Activated naive CD4-positive, alpha-beta T cell treated with anti-CD3 and anti-CD28 coated beads, Interleukin-2, amount 50 U/mL, for 72 hours (primary cell): Measurements from ENCODE around the gene SND1. TPM values are rescaled to one million over a fixed set of nuclear protein-coding genes. Genes with fewer than 3 reads are reported as not detected.
"Not testable (repeated sequence)": the region's sequence is repeated elsewhere in the genome, so short reads cannot be mapped to it uniquely, and the experiment has no call there.

ENCODE experiments used
- ATAC-seq, 2 donors: fragments of 150-1000 bp; cut with Tn5 transposase; 2 replicates each; pipeline ENCODE4 v1.10.0; 2021; ENCODE audit warnings: mild to moderate bottlenecking in 2 of 2, moderate library complexity in 2 of 2
- DNase-seq, 2 donors: peaks; one replicate each; pipeline ENCODE4 v3.0.0; 2021 to 2022; ENCODE audit warnings: low spot score in 2 of 2
- H3K27ac Mint-ChIP-seq, 2 donors: one replicate each; pipeline ENCODE4 v1.8.0; 2022; ENCODE audit warnings: mild to moderate bottlenecking in 2 of 2, mixed read lengths in 2 of 2
- H3K36me3 Mint-ChIP-seq, 2 donors: one replicate each; pipeline ENCODE4 v1.8.0; 2022; ENCODE audit warnings: mixed read lengths in 2 of 2
- H3K9me3 Mint-ChIP-seq, 2 donors: one replicate each; pipeline ENCODE4 v1.8.0; 2022; ENCODE audit warnings: mixed read lengths in 2 of 2
- total RNA-seq, 2 donors: library from RNA; stranded (reverse); gene quantifications; one replicate each; pipeline ENCODE4 v1.2.3, GENCODE V29; 2022

SND1 gene
- total RNA-seq, 2 donors from 2014 or later, result 175 to 246 TPM

DNA sequence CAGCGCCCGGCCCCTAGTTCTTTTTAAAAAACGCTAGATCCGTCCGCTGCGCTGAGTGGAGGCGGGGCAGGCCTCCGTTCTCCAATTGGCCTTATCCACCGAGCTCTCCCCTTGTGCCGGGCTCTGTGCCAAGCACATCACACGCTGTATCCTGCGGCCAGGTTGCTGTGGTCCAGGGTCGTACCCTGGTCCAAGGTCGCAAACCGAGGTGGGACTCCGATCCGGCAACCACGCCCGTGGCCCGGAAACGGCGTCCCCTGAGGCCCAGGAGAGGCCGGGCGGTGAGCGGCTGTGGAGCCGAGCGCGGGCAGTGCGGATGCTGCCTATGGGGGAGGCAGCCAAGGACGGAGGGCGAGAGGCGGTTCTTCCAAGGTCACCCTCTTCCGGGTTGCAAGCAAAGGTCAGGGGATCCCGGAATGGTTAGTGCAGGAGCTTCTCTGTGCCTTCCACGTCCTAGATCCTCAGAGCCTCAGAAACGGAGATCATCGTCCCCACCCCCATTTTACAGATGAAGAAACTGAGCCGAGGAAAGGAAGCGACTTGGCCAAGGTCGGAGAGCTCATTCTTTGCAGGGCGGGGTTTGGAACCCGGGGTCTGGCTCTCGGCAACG is 451.6 kb downstream of the SND1 start:
- H3K27ac Mint-ChIP-seq, result peak overlapping the region; percentile 56 to 77
- ATAC-seq, result peak; percentile 35 to 39
- DNase-seq, result peak in 1 of 2 donors; percentile 35
- no peaks in the 10 kb centered on the region for H3K9me3 Mint-ChIP-seq
- no peaks in the 10 kb centered on the region for H3K36me3 Mint-ChIP-seq

DNA sequence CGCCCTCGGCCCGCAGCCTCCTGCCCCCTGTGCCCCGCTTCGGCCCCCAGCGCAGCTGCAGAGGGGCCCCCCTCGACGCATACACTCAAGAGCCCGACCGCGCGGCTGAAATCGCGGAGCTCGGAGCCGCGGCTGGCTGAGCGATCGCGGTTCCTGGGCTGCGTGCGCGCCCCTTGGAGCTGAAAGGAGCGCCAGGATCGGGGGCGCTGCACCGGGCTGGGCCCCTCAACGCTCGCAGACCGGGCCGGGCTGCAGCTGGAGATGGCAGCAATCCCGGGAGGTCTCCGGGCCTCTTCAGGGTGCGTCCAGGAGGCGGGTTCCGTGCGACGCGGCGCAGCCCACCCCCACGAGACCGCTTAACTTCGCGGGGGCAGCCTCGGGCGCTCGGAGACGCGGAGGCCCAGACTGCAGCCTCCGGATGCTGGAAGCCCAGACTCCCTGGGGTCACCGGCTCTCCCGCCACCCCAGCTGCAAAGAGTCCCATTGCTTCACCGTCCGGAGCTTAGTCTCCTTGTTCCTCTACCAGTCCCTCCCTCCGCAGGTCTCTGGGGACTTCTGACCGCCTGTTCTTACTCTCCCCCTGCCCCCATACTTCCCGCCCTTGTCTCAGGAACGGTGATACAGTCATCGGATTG is 452.2 kb downstream of the SND1 start:
- no peaks in the 10 kb centered on the region for H3K36me3 Mint-ChIP-seq
- peak overlapping the region; percentile 56 to 61 for H3K27ac Mint-ChIP-seq

DNA sequence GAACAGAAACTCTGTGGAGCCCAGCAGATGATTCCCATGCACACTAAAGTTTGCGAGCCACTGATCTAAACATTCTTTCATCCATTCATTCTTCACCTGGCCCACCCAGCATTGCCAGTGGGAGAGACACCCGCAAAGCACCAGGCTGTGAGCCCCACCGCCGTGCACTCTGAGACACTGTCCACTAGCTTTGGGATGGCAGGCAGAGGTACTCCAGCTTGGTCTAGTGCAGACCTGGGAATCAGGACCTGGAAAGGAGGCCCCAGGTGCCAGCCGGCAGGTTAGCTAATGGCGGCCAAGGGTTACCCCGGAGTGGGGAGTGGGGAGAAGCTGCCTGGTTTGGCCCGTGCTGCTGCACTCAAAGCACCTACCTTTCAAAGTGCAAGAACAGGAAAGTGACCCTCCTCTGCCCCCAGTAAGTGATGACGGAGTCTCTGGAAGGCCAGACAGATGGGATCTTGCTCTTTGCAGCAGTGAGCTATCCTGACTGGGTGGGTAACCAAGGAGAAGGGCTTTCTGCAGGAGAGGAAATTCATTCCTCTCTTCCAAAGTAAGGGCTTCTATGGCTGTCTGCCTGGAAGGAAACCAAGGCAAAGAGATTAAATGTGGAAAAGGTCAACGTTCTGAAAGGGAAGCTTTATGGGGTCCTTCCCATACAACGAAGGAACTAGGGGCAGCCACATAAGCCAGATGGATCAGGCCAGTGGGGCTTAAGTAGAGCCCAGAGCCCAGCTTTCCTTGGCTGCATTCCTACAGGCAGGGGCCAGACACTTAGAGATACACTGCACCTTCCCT is 453.4 kb downstream of the SND1 start:
- ATAC-seq, result no peak
- Mint-ChIP-seq H3K27ac (peak overlapping the region in 1 of 2 donors; percentile 87), H3K36me3 (no peaks in the 10 kb centered on the region)

More for the DNA sequence above, 452.2 kb downstream of the SND1 start:
- ATAC-seq (peak; percentile 4 to 15), DNase-seq (no peak)
- no peaks in the 10 kb centered on the region for H3K9me3 Mint-ChIP-seq

DNA sequence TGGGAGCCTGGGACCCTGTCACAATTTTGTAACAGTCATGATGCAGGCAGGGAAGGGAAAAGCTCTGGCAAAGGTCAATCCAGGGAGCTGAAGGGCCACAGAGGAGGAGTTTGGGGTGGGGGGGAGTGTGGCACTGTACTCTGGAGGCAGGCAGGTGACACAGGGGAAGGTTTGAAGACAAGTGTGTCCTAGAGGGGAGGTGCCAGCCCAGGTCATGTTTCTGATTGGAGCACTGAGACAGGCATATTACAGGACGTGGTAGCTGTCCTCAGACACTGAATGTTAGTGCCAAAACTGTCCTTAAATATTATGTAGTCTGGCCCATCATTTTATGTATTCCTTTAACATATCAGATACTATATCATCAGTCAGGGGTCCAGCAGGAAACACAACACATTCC is 454.8 kb downstream of the SND1 start:
- no peaks in the 10 kb centered on the region for H3K36me3 Mint-ChIP-seq
- ATAC-seq (no peak), DNase-seq (no peak)
- H3K9me3 Mint-ChIP-seq, result no peaks in the 10 kb centered on the region
- H3K27ac Mint-ChIP-seq, result no peak overlapping the region

More for the DNA sequence above, 453.4 kb downstream of the SND1 start:
- H3K9me3 Mint-ChIP-seq, result no peaks in the 10 kb centered on the region
- no peak for DNase-seq

DNA sequence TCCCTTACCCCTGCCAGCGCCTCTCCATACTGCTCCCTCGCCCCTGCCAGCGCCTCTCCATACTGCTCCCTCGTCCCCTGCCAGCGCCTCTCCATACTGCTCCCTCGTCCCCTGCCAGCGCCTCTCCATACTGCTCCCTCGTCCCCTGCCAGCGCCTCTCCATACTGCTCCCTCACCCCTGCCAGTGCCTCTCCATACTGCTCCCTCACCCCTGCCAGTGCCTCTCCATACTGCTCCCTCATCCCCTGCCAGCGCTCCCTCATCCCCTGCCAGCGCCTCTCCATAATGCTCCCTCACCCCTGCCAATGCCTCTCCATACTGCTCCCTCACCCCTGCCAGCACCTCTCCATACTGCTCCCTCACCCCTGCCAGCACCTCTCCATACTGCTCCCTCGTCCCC is 455.5 kb downstream of the SND1 start:
- not testable (repeated sequence) for H3K9me3 Mint-ChIP-seq, DNase-seq, H3K27ac Mint-ChIP-seq, ATAC-seq, H3K36me3 Mint-ChIP-seq

DNA sequence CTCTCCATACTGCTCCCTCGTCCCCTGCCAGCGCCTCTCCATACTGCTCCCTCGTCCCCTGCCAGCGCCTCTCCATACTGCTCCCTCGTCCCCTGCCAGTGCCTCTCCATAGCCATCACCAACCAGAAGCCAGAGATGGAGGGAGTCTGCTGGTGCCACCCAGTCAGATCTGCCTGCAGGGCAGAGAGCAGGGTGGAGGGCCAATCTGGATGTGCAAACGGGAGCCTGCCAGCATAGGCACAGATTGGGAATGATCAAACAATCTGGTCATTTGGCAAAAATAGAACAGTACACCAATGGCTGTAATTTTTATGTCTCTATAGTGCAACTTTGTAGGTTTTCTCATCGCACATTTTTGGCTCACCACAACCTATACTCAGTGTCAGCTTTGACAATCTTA is 456.1 kb downstream of the SND1 start:
- no peaks in the 10 kb centered on the region for H3K36me3 Mint-ChIP-seq
- H3K27ac Mint-ChIP-seq, result peak overlapping the region in 1 of 2 donors; percentile 44
- no peaks in the 10 kb centered on the region for H3K9me3 Mint-ChIP-seq
- DNase-seq (no peak), ATAC-seq (no peak)

DNA sequence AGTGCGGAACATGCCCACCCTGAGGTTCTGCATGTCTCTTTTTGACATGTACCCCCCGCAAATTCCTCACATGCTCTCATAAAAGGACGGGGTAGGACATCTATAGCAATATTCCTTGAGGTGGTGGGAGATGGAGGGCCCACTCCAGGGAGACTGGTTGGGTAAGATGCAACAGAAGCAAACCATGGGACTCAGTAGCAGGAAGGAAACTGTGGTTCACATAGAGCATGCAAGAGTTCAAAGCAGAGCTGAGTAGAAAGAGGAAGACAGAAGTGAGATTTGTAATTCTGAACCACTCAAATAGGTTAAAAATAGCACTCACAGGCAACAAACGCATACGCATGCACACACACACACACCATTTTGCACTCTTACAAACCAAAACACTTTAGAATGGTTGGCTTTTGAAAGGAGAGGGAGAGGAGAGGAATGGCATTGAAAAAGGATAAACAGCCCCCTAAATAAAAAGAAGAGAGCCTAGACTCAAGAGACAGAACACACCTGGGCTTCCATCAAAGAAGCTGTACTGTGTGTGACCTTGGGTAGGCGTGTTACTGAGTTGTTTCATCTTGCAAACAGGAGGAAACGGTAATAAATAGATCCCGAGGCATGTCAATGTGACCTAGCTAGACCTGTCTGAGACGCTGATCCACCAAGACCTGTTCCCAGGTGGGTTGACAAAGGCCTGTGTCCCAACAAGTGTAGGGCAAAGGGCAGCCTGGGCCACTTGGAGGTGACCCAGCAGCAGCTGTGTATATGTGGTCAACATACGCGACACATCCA is 456.8 kb downstream of the SND1 start:
- Mint-ChIP-seq H3K27ac (peak overlapping the region in 1 of 2 donors; percentile 72), H3K36me3 (no peaks in the 10 kb centered on the region), H3K9me3 (no peaks in the 10 kb centered on the region)
- no peak for DNase-seq
- ATAC-seq, result peak; percentile 78 to 80

DNA sequence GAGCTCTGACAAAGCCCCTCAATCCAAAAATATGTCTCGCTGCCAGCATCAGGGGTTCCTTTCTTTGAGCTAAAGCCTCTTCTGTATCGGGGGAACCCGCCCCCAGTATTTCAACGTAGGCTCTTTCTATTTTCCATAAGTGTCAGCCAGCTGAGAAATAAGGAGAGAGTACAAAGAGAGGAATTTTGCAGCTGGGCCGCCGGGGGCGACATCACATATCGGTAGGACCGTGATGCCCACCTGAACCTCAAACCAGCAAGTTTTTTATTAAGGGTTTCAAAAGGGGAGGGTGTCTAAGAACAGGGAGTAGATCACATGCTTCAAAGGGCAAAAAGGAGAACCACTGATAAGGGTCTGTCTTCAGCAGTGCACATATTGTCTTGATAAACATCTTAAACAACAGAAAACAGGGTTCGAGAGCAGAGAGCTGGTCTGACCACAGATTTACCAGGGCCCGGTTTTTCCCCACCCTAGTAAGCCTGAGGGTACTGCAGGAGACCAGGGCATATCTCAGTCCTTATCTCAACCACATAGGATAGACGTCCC is 457.5 kb downstream of the SND1 start:
- H3K36me3 Mint-ChIP-seq, H3K9me3 Mint-ChIP-seq, DNase-seq, ATAC-seq: not testable (repeated sequence)
- peak overlapping the region in 1 of 2 donors; percentile 52 for H3K27ac Mint-ChIP-seq

DNA sequence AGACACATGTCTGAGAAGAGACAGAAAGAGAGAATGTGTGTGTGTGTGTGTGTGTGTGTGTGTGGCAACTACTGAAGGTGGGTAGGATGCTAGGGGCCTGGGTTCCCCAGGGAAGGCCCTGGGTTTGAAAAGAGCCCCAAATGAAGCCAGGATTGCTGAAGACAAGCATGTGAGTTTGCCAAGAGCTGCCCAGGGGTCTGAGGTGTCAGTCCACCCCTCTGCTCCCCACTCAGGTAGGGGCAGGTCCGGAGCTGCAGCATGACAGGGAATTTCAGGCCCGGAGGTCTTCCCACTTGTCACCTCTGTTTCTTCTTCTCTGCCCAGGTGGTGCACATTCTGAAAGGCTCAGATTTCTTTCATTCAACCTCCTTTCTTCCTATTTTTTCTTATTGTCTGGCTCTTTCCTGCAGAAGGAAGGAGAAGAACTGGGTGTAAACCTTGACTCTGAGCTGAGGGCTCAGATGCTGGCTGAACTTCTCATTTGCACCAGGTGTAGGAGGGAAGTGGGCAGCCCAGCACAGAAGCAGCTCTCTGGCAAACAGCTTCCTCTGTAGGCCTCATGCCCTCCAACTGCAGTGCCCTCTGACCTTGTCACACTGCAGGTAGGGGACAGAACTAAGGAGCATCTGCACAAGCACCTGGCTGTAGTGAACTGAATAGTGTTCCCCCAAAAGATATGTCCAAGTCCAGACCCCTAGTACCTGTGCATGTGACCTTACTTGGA is 458.8 kb downstream of the SND1 start:
- ATAC-seq (no peak), DNase-seq (no peak)
- H3K36me3 Mint-ChIP-seq, result no peaks in the 10 kb centered on the region
- H3K27ac Mint-ChIP-seq, result no peak overlapping the region
- H3K9me3 Mint-ChIP-seq, result no peaks in the 10 kb centered on the region

DNA sequence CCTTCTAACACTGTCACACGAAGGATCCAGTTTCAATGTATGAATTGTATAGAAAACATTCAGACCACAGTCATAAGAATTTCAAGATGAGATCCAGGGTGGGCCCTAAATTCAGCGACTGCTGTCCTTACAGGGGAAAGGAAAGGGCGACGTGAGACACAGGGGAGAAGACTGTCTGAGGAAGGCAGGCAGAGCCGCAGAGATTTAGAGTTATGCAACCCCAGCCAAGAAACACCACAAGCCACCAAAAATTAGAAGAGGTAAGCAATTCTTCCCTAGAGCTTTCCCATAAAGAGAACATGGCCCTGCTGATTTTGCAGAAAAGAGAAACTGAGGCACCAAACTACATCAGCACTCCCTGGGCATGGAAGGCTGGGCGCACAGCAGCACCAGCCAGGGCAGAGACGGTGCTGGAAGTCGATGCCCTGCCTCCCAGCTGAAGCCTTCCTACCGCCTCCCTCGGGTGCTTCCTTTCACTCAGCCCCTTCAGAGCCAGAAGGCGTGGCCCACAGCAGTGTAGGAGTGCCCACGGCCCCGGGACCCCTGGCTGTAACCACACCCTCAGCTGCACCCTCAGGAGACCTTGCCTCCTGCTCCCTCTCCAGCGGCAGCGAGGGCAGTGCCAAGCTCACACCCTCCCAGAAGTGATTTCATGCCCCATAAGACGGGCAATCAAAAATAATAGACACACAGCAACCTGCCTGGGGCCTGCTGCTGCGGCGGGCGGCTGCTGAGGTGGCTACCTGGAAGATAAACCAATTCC is 460.2 kb downstream of the SND1 start:
- H3K36me3 Mint-ChIP-seq, result no peaks in the 10 kb centered on the region
- ATAC-seq (no peak), DNase-seq (no peak)

DNA sequence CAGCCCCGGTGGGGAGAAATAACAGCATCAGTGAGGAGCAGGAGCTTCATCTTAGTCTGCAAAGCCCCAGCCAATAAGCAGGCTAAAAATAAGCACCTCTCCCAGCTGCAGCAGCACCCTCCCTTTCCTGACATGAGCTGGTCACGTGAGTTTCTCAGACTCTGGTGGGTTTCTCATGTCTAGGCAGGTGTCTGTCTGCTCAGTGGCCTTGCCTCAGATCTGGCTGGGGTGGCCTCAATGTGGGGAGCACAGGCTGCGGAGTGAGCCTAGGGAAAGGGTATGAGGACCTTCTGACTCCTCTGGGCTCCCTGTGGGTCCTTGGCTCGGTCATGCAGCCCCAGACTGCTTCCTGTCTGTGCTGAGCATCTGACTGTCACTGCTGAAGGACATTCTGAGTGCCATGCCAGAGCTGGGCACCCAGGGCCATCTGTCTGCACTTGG is 460.8 kb downstream of the SND1 start:
- no peaks in the 10 kb centered on the region for H3K36me3 Mint-ChIP-seq
- H3K27ac Mint-ChIP-seq, result peak overlapping the region; percentile 32 to 68
- peak in 1 of 2 donors; percentile 38 for DNase-seq
- no peak for ATAC-seq
- no peaks in the 10 kb centered on the region for H3K9me3 Mint-ChIP-seq

More for the DNA sequence above, 460.2 kb downstream of the SND1 start:
- Mint-ChIP-seq H3K27ac (peak overlapping the region; percentile 63 to 68), H3K9me3 (no peaks in the 10 kb centered on the region)

DNA sequence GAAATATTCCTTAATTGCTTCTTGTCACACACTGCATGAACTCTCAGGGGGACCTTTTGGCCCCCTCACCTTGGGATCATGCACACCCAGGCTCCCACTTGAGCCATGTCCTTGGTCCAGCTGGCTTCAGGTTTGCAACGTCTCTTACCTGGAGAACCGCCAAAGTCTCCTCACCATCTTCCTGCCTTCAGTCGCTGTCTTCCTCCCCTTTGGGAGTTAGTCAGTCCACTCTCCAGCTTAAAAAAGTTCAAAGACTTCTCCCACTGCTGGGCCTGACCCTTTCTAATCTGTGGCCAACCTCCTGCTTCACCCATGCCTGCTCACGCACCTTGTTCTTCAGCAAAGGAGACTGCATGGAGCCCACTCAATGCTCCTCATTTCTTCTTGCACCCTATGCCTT is 461.8 kb downstream of the SND1 start:
- peak in 1 of 2 donors; percentile 13 for DNase-seq
- no peak for ATAC-seq
- no peaks in the 10 kb centered on the region for H3K9me3 Mint-ChIP-seq
- no peak overlapping the region for H3K27ac Mint-ChIP-seq
- no peaks in the 10 kb centered on the region for H3K36me3 Mint-ChIP-seq

DNA sequence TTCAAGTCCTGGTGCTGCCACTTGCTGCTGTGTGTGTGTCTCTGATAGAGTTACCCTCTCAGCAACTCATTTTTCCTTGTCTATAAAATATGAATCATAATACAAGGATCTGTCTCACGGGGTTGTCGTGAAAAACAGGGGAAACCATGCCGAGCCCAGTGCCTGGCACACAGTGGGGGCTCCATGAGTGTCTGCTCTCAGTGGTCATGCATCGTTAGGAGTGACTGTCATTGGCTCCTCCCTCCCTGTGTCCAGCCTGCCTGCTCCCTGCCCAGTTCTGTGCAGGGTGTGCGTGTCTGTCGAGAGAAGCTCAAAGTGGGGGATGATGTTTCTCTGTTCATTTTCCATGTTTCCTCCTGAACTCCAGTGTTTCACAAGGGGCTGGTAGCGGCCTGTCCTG is 462.8 kb downstream of the SND1 start:
- DNase-seq (no peak), ATAC-seq (no peak)
- Mint-ChIP-seq H3K27ac (no peak overlapping the region), H3K36me3 (no peaks in the 10 kb centered on the region), H3K9me3 (no peaks in the 10 kb centered on the region)

DNA sequence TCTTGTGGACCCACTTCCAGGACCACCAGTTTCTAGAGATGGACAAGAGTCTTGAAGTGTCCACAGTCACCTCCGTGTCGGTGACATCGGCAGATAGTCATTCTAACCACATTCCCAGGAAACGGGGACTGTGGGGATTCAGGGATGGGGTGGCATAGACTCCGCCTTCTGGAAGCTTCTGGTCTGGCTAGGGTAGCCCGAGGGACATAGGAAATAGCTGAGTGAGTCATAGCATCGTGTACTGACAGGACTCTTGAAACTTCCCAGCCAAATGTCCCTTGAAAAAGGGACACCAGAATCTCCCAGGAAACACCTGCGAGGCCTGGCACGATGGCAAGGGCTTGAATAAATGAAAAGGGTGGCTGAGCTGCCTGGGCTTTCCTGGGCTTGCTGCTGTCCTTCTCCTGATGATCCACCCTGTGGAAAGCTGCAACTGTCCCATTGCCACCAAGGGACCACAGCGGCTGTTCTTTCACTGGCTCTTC is 463.4 kb downstream of the SND1 start:
- Mint-ChIP-seq H3K27ac (no peak overlapping the region), H3K36me3 (no peaks in the 10 kb centered on the region)
- no peak for ATAC-seq

More for the DNA sequence above, 463.4 kb downstream of the SND1 start:
- DNase-seq, result peak in 1 of 2 donors; percentile 37
- no peaks in the 10 kb centered on the region for H3K9me3 Mint-ChIP-seq
